ENCODE measurements around the gene ANKLE2.

ANKLE2 gene

GRCh38 chr12:132736378-132736777 lies 25.3 kb downstream of the ANKLE2 start:
- TF ChIP-seq CTCF (IDR thresholded peaks at IDR 0.05; ENCODE audit: insufficient read depth, low read depth, low read length, missing control alignments) = no peak
- DNase-seq (ENCODE audit: low read depth) = no peak
- no peak overlapping the region for H3K4me3 ChIP-seq (ENCODE audit: low read length)

GRCh38 chr12:132735496-132735895 lies 26.1 kb downstream of the ANKLE2 start:
- no peak overlapping the region for H3K4me3 ChIP-seq (ENCODE audit: low read length)
- TF ChIP-seq CTCF (IDR thresholded peaks at IDR 0.05; ENCODE audit: insufficient read depth, low read depth, low read length, missing control alignments) = no peak
- DNase-seq (ENCODE audit: low read depth) = no peak

GRCh38 chr12:132734206-132734605 lies 27.4 kb downstream of the ANKLE2 start:
- no peak for DNase-seq (ENCODE audit: low read depth)

GRCh38 chr12:132731574-132731973 lies 30.1 kb downstream of the ANKLE2 start:
- DNase-seq (ENCODE audit: low read depth) = no peak
- no peak for TF ChIP-seq CTCF (IDR thresholded peaks at IDR 0.05; ENCODE audit: insufficient read depth, low read depth, low read length, missing control alignments)

More at GRCh38 chr12:132734206-132734605, 27.4 kb downstream of the ANKLE2 start:
- H3K4me3 ChIP-seq (ENCODE audit: low read length) = no peak overlapping the region
- TF ChIP-seq CTCF (IDR thresholded peaks at IDR 0.05; ENCODE audit: insufficient read depth, low read depth, low read length, missing control alignments) = no peak

GRCh38 chr12:132730353-132730752 lies 31.3 kb downstream of the ANKLE2 start:
- no peak for DNase-seq (ENCODE audit: low read depth)
- no peak for TF ChIP-seq CTCF (IDR thresholded peaks at IDR 0.05; ENCODE audit: insufficient read depth, low read depth, low read length, missing control alignments)

More at GRCh38 chr12:132731574-132731973, 30.1 kb downstream of the ANKLE2 start:
- H3K4me3 ChIP-seq (ENCODE audit: low read length) = no peak overlapping the region

GRCh38 chr12:132729541-132730320 lies 31.9 kb downstream of the ANKLE2 start:
- no peak for TF ChIP-seq CTCF (IDR thresholded peaks at IDR 0.05; ENCODE audit: insufficient read depth, low read depth, low read length, missing control alignments)
- DNase-seq (ENCODE audit: low read depth) = no peak
- H3K4me3 ChIP-seq (ENCODE audit: low read length) = no peak overlapping the region

More at GRCh38 chr12:132730353-132730752, 31.3 kb downstream of the ANKLE2 start:
- H3K4me3 ChIP-seq (ENCODE audit: low read length) = no peak overlapping the region

GRCh38 chr12:132728502-132728901 lies 33.1 kb downstream of the ANKLE2 start:
- no peak overlapping the region for H3K4me3 ChIP-seq (ENCODE audit: low read length)
- no peak for DNase-seq (ENCODE audit: low read depth)
- TF ChIP-seq CTCF (IDR thresholded peaks at IDR 0.05; ENCODE audit: insufficient read depth, low read depth, low read length, missing control alignments) = no peak

Measured in epithelial cell of esophagus (primary cell).